ENCODE measurements around the gene FMNL1.

GRCh38 chr17:45256114-45256966 lies 34.7 kb downstream of the FMNL1 start:
- TF ChIP-seq, protein P1, sequence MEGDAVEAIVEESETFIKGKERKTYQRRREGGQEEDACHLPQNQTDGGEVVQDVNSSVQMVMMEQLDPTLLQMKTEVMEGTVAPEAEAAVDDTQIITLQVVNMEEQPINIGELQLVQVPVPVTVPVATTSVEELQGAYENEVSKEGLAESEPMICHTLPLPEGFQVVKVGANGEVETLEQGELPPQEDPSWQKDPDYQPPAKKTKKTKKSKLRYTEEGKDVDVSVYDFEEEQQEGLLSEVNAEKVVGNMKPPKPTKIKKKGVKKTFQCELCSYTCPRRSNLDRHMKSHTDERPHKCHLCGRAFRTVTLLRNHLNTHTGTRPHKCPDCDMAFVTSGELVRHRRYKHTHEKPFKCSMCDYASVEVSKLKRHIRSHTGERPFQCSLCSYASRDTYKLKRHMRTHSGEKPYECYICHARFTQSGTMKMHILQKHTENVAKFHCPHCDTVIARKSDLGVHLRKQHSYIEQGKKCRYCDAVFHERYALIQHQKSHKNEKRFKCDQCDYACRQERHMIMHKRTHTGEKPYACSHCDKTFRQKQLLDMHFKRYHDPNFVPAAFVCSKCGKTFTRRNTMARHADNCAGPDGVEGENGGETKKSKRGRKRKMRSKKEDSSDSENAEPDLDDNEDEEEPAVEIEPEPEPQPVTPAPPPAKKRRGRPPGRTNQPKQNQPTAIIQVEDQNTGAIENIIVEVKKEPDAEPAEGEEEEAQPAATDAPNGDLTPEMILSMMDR (IDR thresholded peaks at IDR 0.05; ENCODE audit: borderline replicate concordance, extremely low read depth, low read length, poor library complexity, severe bottlenecking): peak; percentile 43
- TF ChIP-seq EZH2 (IDR thresholded peaks at IDR 0.05; ENCODE audit: borderline replicate concordance, low read depth, low read length, severe bottlenecking): no peak
